Fibroblast of lung (primary cell): Measurements from ENCODE around the gene ZBTB37.

Source experiments
- EZH2 ChIP-seq: IDR thresholded peaks from 2 replicates; pipeline ENCODE4 v1.5.1; 2012; ENCODE audit warnings: low read length, control low read depth, mild to moderate bottlenecking; ENCODE audit errors: missing control alignments
- TF ChIP-seq, protein P1 (sequence below), 2 donors: IDR thresholded peaks in 1 of 2; conservative IDR thresholded peaks in 1 of 2; 1 replicate in 1 of 2; 2 replicates in 1 of 2; pipeline ENCODE4 v1.5.1; 2011 to 2012; ENCODE audit warnings: low read length in 2 of 2, control low read depth in 1 of 2, inconsistent platforms in 1 of 2, low read depth in 1 of 2, mild to moderate bottlenecking in 1 of 2

DNA sequence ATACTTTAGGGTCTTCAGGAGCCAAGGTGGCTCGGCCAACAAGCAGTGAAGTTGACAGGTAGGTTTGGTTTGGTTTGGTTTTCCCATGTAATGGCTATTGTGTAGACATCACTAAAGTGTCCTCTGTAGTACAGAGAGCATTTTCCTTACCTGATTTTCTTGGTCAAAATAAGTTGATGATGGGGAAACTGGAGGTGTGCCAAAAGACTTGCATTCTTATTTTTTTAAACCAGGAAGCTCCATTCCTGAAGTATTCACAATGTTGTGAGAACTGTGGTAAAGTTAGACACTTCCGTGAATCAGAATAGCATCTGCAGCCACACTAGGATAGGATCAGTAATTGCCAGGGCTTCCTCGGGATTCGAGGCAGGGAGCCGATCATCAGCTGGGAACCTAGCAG is 2.9 kb downstream of the ZBTB37 start:
- TF ChIP-seq, protein P1, sequence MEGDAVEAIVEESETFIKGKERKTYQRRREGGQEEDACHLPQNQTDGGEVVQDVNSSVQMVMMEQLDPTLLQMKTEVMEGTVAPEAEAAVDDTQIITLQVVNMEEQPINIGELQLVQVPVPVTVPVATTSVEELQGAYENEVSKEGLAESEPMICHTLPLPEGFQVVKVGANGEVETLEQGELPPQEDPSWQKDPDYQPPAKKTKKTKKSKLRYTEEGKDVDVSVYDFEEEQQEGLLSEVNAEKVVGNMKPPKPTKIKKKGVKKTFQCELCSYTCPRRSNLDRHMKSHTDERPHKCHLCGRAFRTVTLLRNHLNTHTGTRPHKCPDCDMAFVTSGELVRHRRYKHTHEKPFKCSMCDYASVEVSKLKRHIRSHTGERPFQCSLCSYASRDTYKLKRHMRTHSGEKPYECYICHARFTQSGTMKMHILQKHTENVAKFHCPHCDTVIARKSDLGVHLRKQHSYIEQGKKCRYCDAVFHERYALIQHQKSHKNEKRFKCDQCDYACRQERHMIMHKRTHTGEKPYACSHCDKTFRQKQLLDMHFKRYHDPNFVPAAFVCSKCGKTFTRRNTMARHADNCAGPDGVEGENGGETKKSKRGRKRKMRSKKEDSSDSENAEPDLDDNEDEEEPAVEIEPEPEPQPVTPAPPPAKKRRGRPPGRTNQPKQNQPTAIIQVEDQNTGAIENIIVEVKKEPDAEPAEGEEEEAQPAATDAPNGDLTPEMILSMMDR (conservative IDR thresholded peaks at IDR 0.05 in 1 of 2, IDR thresholded peaks at IDR 0.05 in 1 of 2; ENCODE audit: low read depth in 1 of 2, low read length in 2 of 2) = no peak
- no peak for TF ChIP-seq EZH2
